B cell (primary cell): Measurements from ENCODE around the gene TTC38. TPM values are rescaled to one million over a fixed set of nuclear protein-coding genes. Genes with fewer than 3 reads are reported as not detected.

Source experiments
- ATAC-seq: fragments of 200-7000 bp; cut with Tn5 transposase; one replicate; pipeline ENCODE4 v1.10.0; 2021; ENCODE audit warnings: low read depth, mild to moderate bottlenecking, moderate number of reproducible peaks, moderate library complexity
- CTCF ChIA-PET: fragments of 350-600 bp; sonication (Branson Sonifier 250); formaldehyde crosslinking; loops from one replicate; lab custom pipeline; 2021; ENCODE audit warnings: antibody characterized with exemption, inconsistent platforms; lab: Charles Lee
- POLR2A ChIA-PET: fragments of 350-600 bp; sonication (Branson Sonifier 250); formaldehyde crosslinking; loops from one replicate; lab custom pipeline; 2021; ENCODE audit warnings: antibody characterized with exemption; lab: Charles Lee
- DNase-seq: peaks from one replicate; pipeline ENCODE4 v3.0.0; 2013
- H2AFZ ChIP-seq: 2 replicates; pipeline ENCODE4 v1.6.1; 2012; ENCODE audit warnings: mild to moderate bottlenecking, low read depth, low read length; ENCODE audit not compliant: insufficient read depth, poor library complexity, severe bottlenecking
- H3K27ac ChIP-seq, 2 donors: 1 replicate in 1 of 2; 2 replicates in 1 of 2; pipeline ENCODE4 v1.5.1; 2012 to 2013; ENCODE audit warnings: low read length in 2 of 2, mild to moderate bottlenecking in 2 of 2, moderate library complexity in 1 of 2
- H3K27me3 ChIP-seq, 4 experiments: fragments of 200-600 bp in 1 of 4; sonication (generic) in 1 of 4; replicated peaks in 1 of 4; 1 replicate in 2 of 4; 2 replicates in 2 of 4; pipeline versions ENCODE4 v1.6.1 to v1.7.0; 2013 to 2016; ENCODE audit warnings: low read length in 3 of 4, mild to moderate bottlenecking in 2 of 4, mixed read lengths in 1 of 4, moderate library complexity in 1 of 4; ENCODE audit not compliant: insufficient read depth in 4 of 4, control insufficient read depth in 3 of 4; ENCODE audit errors: control extremely low read depth in 1 of 4
- H3K36me3 ChIP-seq, 2 experiments: replicated peaks in 1 of 2; 1 replicate in 1 of 2; 2 replicates in 1 of 2; pipeline versions ENCODE4 v1.6.1 to v1.7.1; 2013; ENCODE audit warnings: low read length in 1 of 2; ENCODE audit not compliant: insufficient read depth in 2 of 2, control insufficient read depth in 1 of 2; ENCODE audit errors: control extremely low read depth in 1 of 2, extremely low read depth in 1 of 2
- H3K4me1 ChIP-seq, 2 donors: fragments of 200-600 bp in 1 of 2; sonication (generic) in 1 of 2; 1 replicate in 1 of 2; 2 replicates in 1 of 2; pipeline versions ENCODE4 v1.5.1 to v1.6.1; 2013 to 2017; ENCODE audit warnings: low read length in 2 of 2; ENCODE audit not compliant: control insufficient read depth in 2 of 2, insufficient read depth in 2 of 2
- H3K4me2 ChIP-seq: replicated peaks from 2 replicates; pipeline ENCODE3; 2012; ENCODE audit warnings: mild to moderate bottlenecking, low read depth, low read length; ENCODE audit not compliant: poor library complexity, severe bottlenecking
- H3K4me3 ChIP-seq, 5 experiments: fragments of 200-600 bp in 1 of 5; sonication (generic) in 1 of 5; 1 replicate in 3 of 5; 2 replicates in 2 of 5; pipeline versions ENCODE4 v1.5.1 to v1.7.0; 2011 to 2016; ENCODE audit warnings: low read length in 4 of 5, mild to moderate bottlenecking in 4 of 5, low read depth in 2 of 5, control low read depth in 1 of 5, moderate library complexity in 1 of 5; ENCODE audit not compliant: insufficient read depth in 1 of 5; ENCODE audit errors: control extremely low read depth in 1 of 5, extremely low read depth in 1 of 5
- H3K79me2 ChIP-seq: fragments of 200-600 bp; sonication (generic); one replicate; pipeline ENCODE4 v1.6.0; 2016; ENCODE audit warnings: low read length; ENCODE audit not compliant: control insufficient read depth, insufficient read depth
- H3K9ac ChIP-seq: fragments of 200-600 bp; sonication (generic); 2 replicates; pipeline ENCODE4 v1.6.1; 2017; ENCODE audit warnings: mild to moderate bottlenecking, low read length, moderate library complexity
- H3K9me3 ChIP-seq, 3 donors: one replicate each; pipeline versions ENCODE4 v1.6.1 to v1.7.1; 2013; ENCODE audit warnings: low read length in 2 of 3; ENCODE audit not compliant: control insufficient read depth in 2 of 3, insufficient read depth in 1 of 3; ENCODE audit errors: control extremely low read depth in 1 of 3
- H4K20me1 ChIP-seq: 2 replicates; pipeline ENCODE4 v1.6.0; 2012; ENCODE audit warnings: mild to moderate bottlenecking, low read length; ENCODE audit not compliant: insufficient read depth, control insufficient read depth, poor library complexity, severe bottlenecking
- H3K27ac Mint-ChIP-seq: one replicate; pipeline ENCODE4 v1.8.0; 2021; ENCODE audit warnings: mixed read lengths
- H3K27me3 Mint-ChIP-seq: one replicate; pipeline ENCODE4 v1.8.0; 2021; ENCODE audit warnings: mixed read lengths
- H3K4me1 Mint-ChIP-seq: one replicate; pipeline ENCODE4 v1.8.0; 2021; ENCODE audit warnings: mixed read lengths
- H3K4me3 Mint-ChIP-seq: one replicate; pipeline ENCODE4 v1.8.0; 2021; ENCODE audit warnings: mixed read lengths
- H3K9me3 Mint-ChIP-seq: one replicate; pipeline ENCODE4 v1.8.0; 2022; ENCODE audit warnings: mixed read lengths; ENCODE audit not compliant: insufficient read depth
- EZH2 ChIP-seq: IDR thresholded peaks from 2 replicates; pipeline ENCODE4 v1.6.1; 2012; ENCODE audit warnings: borderline replicate concordance, low read depth, mild to moderate bottlenecking, moderate library complexity, low read length; ENCODE audit not compliant: insufficient read depth, poor library complexity, severe bottlenecking
- WGBS: methylation state at CpG from one replicate; pipeline ENCODE4 v1.1.5; 2013; ENCODE audit warnings: missing lambda C conversion rate; ENCODE audit not compliant: insufficient coverage; 5-methylcytosine and 5-hydroxymethylcytosine counted together
- intact Hi-C: fragments of 100-400 bp; cut with micrococcal nuclease; formaldehyde crosslinking; loops from one replicate; pipeline ENCODE4 v1.10.0; 2022
- polyA minus RNA-seq: library from RNA; depleted of rRNA, polyadenylated mRNA; stranded (reverse); fragments of >200 nt; gene quantifications from 2 replicates; pipeline ENCODE4 v1.2.3, GENCODE V29; 2012
- polyA plus RNA-seq: library from polyadenylated mRNA; depleted of rRNA; stranded (reverse); fragments of >200 nt; gene quantifications from 2 replicates; pipeline ENCODE4 v1.2.3, GENCODE V29; 2012
- total RNA-seq, 2 donors: library from RNA; stranded (reverse); fragments of 120-200 nt in 1 of 2; gene quantifications; 1 replicate in 1 of 2; 2 replicates in 1 of 2; pipeline versions ENCODE4 v1.2.3 to v1.2.4, GENCODE V29; 2013 to 2022
- TF ChIP-seq, protein P1 (sequence below): fragments of 200-600 bp; IDR thresholded peaks from one replicate; pipeline ENCODE4 v1.8.0; 2022; ENCODE audit warnings: antibody characterized with exemption, mild to moderate bottlenecking

The TTC38 gene
- total RNA-seq (13.3 and 14.9 TPM in 2 replicates), polyA plus RNA-seq (10.3 and 10.8 TPM in 2 replicates), polyA minus RNA-seq (9.5 and 15.7 TPM in 2 replicates)
- total RNA-seq (2013): 7.5 TPM

DNA sequence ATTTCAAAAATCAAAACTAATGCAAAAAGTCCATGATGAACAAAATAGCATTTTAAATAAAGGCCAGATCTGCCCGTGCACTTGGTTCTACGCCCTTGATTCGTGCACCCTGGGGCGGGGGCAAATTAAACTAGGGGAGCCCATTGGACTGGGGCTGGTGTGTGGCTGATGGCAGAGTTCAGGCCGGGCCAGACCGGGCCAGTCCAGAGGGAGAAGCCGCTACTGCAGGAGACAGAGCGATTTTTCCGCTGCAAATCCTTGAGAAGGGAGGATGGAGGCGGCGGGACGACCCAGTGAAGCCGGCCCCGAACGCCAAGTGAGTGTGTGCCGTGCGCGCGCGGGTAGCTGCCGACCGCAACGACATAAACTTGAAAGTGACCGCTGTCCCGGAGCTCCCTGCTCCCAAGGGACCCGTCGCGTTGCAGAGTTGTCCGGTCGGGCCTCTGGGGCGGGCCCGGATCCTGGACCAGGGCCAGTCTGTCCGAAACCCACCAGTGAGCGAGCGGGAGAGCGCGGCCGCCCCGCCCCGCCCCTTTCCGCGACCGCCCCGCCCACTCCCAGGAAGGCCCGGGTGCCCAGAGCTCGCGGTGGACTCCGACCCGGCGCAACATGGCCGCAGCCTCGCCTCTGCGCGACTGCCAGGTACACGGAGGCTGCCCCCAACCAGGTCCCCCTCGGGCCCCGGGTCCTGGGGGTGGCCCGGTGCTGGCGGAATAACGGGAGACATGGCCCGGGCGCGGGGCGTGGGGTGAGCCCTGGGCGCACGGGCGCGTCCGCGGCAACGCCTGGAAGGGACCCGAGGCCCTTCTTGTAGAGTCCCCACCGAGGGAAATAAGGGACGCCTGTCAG is at the start of gene TTC38:
Gene TTC38, plus strand, starts transcription at position 578 of the 849 bp plus-strand sequence. Its CDS starts 32 bp downstream, at position 610.
- peaks cover 4 to 8% of the 10 kb centered on the region in 2 donors for H3K4me1 ChIP-seq
- peak within 1 kb of the TSS; percentile 70 for H3K9ac ChIP-seq
- Mint-ChIP-seq H3K27ac (peak within 1 kb of the TSS; percentile 46), H3K27me3 (peaks cover 26% of the 10 kb centered on the region), H3K9me3 (no peaks in the 10 kb centered on the region), H3K4me1 (peaks cover 16% of the 10 kb centered on the region), H3K4me3 (peak within 1 kb of the TSS; percentile 85)
- intact Hi-C loops: loop anchor here (1.0 kb wide), 2 partner anchors 17 to 29 kb away; partner anchors contain the start of genes CDPF1 and GTSE1
- peak within 1 kb of the TSS in 1 of 2 donors; percentile 49 for H3K27ac ChIP-seq
- TF ChIP-seq, protein P1, sequence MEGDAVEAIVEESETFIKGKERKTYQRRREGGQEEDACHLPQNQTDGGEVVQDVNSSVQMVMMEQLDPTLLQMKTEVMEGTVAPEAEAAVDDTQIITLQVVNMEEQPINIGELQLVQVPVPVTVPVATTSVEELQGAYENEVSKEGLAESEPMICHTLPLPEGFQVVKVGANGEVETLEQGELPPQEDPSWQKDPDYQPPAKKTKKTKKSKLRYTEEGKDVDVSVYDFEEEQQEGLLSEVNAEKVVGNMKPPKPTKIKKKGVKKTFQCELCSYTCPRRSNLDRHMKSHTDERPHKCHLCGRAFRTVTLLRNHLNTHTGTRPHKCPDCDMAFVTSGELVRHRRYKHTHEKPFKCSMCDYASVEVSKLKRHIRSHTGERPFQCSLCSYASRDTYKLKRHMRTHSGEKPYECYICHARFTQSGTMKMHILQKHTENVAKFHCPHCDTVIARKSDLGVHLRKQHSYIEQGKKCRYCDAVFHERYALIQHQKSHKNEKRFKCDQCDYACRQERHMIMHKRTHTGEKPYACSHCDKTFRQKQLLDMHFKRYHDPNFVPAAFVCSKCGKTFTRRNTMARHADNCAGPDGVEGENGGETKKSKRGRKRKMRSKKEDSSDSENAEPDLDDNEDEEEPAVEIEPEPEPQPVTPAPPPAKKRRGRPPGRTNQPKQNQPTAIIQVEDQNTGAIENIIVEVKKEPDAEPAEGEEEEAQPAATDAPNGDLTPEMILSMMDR: no peak
- TF ChIP-seq EZH2: no peak
- DNase-seq (peak; percentile 62), ATAC-seq (peak; percentile 95)
- peak within 1 kb of the TSS; percentile 84 for H2AFZ ChIP-seq
- H3K27me3 ChIP-seq: peaks cover 0 to 13% (median 8%) of the 10 kb centered on the region in 4 experiments
- H3K4me2 ChIP-seq: peak within 1 kb of the TSS; percentile 91
- ChIA-PET CTCF (interaction anchor here (0.8 kb wide), 1 partner anchor 28 kb away, joined by 3 read pairs; no protein-coding TSS in a partner anchor), POLR2A (interaction anchor here (0.6 to 1.5 kb wide), 4 partner anchors 17 to 1551 kb away, joined by 3 to 10 read pairs (median 4); partner anchors contain the start of gene CDPF1)
- H3K79me2 ChIP-seq: no peaks in the 10 kb centered on the region
- H4K20me1 ChIP-seq: no peaks in the 10 kb centered on the region
- peak within 1 kb of the TSS in 4 of 5 experiments; percentile 68 to 80 (median 72) for H3K4me3 ChIP-seq
- H3K9me3 ChIP-seq: peaks cover 0 to 11% (median 0%) of the 10 kb centered on the region in 3 donors
- no peaks in the 10 kb centered on the region for H3K36me3 ChIP-seq
- WGBS: 1% methylated on average over 74 of the region's 74 CpGs
